PFSK-1 (cell line): ENCODE data around the gene CHD6.

Experiments used
- FOXP2 ChIP-seq: optimal IDR thresholded peaks from 2 replicates; pipeline ENCODE3; 2011; ENCODE audit warnings: borderline replicate concordance, control low read depth, inconsistent platforms; ENCODE audit not compliant: insufficient read depth; ENCODE audit errors: extremely low read length, extremely low read depth
- POLR2AphosphoS5 ChIP-seq: IDR thresholded peaks from 2 replicates; pipeline ENCODE4 v1.6.1; 2012; ENCODE audit warnings: low read depth, mild to moderate bottlenecking, control low read depth, low read length, moderate library complexity
- REST ChIP-seq, 2 experiments: IDR thresholded peaks; 2 replicates each; pipeline versions ENCODE4 v1.6.1 to v1.8.0; 2011 to 2012; ENCODE audit warnings: low read depth in 2 of 2, low read length in 2 of 2, control low read depth in 1 of 2, inconsistent platforms in 1 of 2, mild to moderate bottlenecking in 1 of 2, moderate library complexity in 1 of 2; ENCODE audit not compliant: insufficient read depth in 1 of 2
- SIN3A ChIP-seq: IDR thresholded peaks from 2 replicates; pipeline ENCODE4 v1.6.1; 2012; ENCODE audit warnings: mild to moderate bottlenecking, low read length, moderate library complexity, borderline replicate concordance; ENCODE audit not compliant: insufficient read depth
- TAF1 ChIP-seq: IDR thresholded peaks from 2 replicates; pipeline ENCODE4 v1.6.1; 2012; ENCODE audit warnings: low read length, control low read depth, borderline replicate concordance; ENCODE audit not compliant: insufficient read depth

CHD6 gene

GRCh38 chr20:41469868-41470267 lies 148.3 kb downstream of the CHD6 start:
- TF ChIP-seq POLR2AphosphoS5 (no peak), TAF1 (no peak), FOXP2 (no peak), REST (IDR thresholded peaks at IDR 0.05; ENCODE audit: insufficient read depth in 1 of 2, low read depth in 2 of 2, low read length in 2 of 2) (no peak), SIN3A (no peak)

GRCh38 chr20:41468994-41469600 lies 149.1 kb downstream of the CHD6 start:
- no peak for TF ChIP-seq FOXP2

GRCh38 chr20:41467690-41468089 lies 150.5 kb downstream of the CHD6 start:
- no peak for TF ChIP-seq REST (IDR thresholded peaks at IDR 0.05; ENCODE audit: insufficient read depth in 1 of 2, low read depth in 2 of 2, low read length in 2 of 2)
- TF ChIP-seq SIN3A = no peak
- no peak for TF ChIP-seq TAF1
- no peak for TF ChIP-seq FOXP2
- no peak for TF ChIP-seq POLR2AphosphoS5

- TF ChIP-seq SIN3A = no peak
- no peak for TF ChIP-seq REST (IDR thresholded peaks at IDR 0.05; ENCODE audit: insufficient read depth in 1 of 2, low read depth in 2 of 2, low read length in 2 of 2)
- TF ChIP-seq TAF1 = no peak
- no peak for TF ChIP-seq POLR2AphosphoS5
- no peak for TF ChIP-seq FOXP2
Observed at GRCh38 chr20:41467220-41467619, 151.0 kb downstream of the CHD6 start.

GRCh38 chr20:41463567-41463966 lies 154.6 kb downstream of the CHD6 start:
- TF ChIP-seq SIN3A (no peak), TAF1 (no peak), REST (IDR thresholded peaks at IDR 0.05; ENCODE audit: insufficient read depth in 1 of 2, low read depth in 2 of 2, low read length in 2 of 2) (no peak), POLR2AphosphoS5 (no peak), FOXP2 (no peak)
